Stimulated activated naive CD8-positive, alpha-beta T cell treated with anti-CD3 and anti-CD28 coated beads, Interleukin-15, Interleukin-2, amounts not matched to agents 100 ng/mL and 50 ng/mL, for 24 hours (primary cell): ENCODE results near the gene VWCE.

Experiments
- H3K27ac Mint-ChIP-seq: one replicate; pipeline ENCODE4 v1.8.0; 2021; ENCODE audit warnings: mild to moderate bottlenecking, mixed read lengths
- H3K27me3 Mint-ChIP-seq: one replicate; pipeline ENCODE4 v1.8.0; 2021; ENCODE audit warnings: mixed read lengths
- H3K36me3 Mint-ChIP-seq: one replicate; pipeline ENCODE4 v1.8.0; 2021; ENCODE audit warnings: low read depth, mixed read lengths
- H3K4me1 Mint-ChIP-seq: one replicate; pipeline ENCODE4 v1.8.0; 2021; ENCODE audit warnings: low read depth, mixed read lengths
- H3K4me3 Mint-ChIP-seq: one replicate; pipeline ENCODE4 v1.8.0; 2021; ENCODE audit warnings: mild to moderate bottlenecking, mixed read lengths
- H3K9me3 Mint-ChIP-seq: one replicate; pipeline ENCODE4 v1.8.0; 2021; ENCODE audit warnings: mixed read lengths

The VWCE gene, protein sequence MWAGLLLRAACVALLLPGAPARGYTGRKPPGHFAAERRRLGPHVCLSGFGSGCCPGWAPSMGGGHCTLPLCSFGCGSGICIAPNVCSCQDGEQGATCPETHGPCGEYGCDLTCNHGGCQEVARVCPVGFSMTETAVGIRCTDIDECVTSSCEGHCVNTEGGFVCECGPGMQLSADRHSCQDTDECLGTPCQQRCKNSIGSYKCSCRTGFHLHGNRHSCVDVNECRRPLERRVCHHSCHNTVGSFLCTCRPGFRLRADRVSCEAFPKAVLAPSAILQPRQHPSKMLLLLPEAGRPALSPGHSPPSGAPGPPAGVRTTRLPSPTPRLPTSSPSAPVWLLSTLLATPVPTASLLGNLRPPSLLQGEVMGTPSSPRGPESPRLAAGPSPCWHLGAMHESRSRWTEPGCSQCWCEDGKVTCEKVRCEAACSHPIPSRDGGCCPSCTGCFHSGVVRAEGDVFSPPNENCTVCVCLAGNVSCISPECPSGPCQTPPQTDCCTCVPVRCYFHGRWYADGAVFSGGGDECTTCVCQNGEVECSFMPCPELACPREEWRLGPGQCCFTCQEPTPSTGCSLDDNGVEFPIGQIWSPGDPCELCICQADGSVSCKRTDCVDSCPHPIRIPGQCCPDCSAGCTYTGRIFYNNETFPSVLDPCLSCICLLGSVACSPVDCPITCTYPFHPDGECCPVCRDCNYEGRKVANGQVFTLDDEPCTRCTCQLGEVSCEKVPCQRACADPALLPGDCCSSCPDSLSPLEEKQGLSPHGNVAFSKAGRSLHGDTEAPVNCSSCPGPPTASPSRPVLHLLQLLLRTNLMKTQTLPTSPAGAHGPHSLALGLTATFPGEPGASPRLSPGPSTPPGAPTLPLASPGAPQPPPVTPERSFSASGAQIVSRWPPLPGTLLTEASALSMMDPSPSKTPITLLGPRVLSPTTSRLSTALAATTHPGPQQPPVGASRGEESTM

DNA sequence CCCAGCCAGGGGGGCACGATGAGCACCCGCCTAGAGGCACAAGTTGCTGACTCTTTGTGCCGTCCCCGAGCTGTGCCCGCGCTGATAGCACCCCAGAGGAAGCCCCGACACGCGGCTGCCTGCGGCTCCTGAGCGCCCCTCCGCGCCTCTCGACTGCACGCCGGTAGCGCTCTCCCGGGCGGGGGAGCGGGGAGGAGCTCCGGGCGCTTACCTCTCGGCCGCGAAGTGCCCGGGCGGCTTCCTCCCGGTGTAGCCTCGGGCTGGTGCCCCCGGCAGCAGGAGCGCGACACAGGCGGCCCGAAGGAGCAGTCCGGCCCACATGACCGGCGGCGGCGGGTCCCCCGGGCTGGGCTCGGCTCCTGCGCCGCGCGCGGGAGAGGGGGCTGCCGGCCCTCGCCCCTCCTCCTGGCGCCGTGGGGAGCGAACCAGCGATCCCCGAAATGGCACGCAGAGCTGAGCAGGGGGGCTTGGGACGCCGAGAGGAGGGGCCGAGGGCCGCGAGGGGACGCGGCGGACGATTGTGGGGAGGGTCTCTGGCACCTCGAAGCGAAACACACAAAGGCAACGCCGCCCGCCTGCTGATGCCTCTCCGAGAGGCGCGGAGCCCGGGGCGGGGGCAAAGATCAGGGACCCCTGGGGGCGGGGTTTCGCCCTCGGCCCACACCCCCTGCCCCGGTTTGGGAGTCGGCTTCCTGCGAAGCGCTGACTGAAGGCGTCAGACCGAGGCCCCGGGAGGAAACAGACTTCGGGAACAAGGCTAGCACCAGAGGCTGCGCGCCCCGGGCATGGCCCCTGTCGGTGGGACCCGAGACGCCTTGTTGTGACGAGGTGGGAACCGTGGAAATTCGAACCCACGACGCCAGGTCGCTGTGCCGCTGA is at the start of gene VWCE:
Gene VWCE (minus strand): TSS at position 600 of the 879 bp plus-strand sequence. CDS start 279 bp downstream, at position 321.
- peaks cover 6% of the 10 kb centered on the region for H3K27me3 Mint-ChIP-seq
- H3K36me3 Mint-ChIP-seq = peaks cover 40% of the 10 kb centered on the region
- no peaks in the 10 kb centered on the region for H3K9me3 Mint-ChIP-seq
- H3K4me3 Mint-ChIP-seq = peak within 1 kb of the TSS; percentile 89
- H3K4me1 Mint-ChIP-seq = peaks cover 46% of the 10 kb centered on the region
- peak within 1 kb of the TSS; percentile 89 for H3K27ac Mint-ChIP-seq

DNA sequence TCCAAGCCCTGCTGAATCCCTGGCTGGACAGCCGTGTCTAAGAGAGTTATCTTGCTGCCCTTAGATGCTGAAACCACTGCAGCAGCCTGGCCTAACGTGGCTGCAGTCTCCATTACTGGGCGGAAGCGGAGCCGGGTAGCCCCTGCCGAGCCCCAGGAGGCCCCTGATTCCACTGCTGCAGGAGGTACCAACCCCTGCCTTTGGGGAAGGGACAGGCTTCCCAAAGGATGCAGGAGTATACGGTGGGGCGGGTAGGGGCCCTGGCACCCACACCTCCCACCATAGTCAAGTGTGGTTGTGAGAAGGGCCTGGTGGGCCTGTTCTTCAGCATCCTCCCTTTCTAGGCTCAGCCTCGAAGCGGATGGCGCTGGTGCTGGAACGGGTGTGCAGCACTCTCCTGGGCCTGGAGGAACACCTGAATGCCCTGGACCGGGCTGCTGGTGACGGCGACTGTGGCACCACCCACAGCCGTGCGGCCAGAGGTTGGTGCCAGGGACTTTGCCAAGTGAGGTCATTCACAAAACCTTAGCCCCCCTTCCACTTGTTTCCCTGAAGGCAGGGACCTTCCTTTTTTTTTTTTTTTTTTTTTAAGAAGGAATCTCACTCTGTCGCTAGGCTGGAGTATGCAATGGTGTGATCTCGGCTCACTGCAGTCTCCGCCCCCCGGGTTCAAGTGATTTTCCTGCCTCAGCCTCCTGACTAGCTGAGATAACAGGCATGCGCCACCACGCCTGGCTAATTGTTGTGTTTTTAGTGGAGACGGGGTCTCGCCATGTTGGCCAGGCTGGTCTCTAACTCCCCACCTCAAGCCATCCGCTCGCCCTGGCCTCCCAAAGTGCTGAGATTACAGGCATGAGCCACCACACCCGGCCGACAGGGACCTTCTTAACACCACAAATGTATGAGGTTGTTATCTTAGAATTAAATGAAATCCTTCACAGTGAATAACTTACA is 49.0 kb upstream of the VWCE start:
- no peaks in the 10 kb centered on the region for H3K4me1 Mint-ChIP-seq
- no peaks in the 10 kb centered on the region for H3K27me3 Mint-ChIP-seq
- no peak overlapping the region for H3K27ac Mint-ChIP-seq
- peaks cover 24% of the 10 kb centered on the region for H3K36me3 Mint-ChIP-seq
- H3K4me3 Mint-ChIP-seq = no peak overlapping the region
- H3K9me3 Mint-ChIP-seq = no peaks in the 10 kb centered on the region

DNA sequence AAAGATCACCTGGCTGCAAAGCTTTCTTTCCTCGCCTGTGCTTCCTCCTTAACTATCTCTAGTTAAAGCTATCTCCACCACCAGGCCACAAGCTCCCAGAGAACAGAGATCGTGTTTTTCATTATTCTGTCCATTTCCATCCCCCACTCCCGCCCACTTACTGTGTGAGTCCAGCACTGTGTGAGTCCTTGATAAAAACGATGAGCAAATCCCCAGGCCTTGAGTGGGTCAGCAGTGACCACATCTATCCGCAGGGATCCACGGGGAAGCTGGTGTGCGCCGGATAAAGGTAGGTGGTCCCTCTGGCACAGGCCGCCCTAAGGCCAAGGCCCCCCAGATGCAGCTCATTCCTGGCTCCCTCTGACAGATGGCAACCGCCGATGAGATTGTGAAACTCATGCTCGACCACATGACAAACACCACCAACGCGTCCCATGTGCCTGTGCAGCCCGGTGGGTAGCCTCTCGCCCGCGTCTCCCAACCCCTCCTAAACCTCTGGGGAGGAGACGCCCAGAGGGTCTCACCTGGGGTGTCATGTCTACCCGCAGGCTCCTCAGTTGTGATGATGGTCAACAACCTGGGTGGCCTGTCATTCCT is 47.2 kb upstream of the VWCE start:
- H3K27me3 Mint-ChIP-seq = no peaks in the 10 kb centered on the region
- H3K27ac Mint-ChIP-seq = no peak overlapping the region
- H3K9me3 Mint-ChIP-seq = no peaks in the 10 kb centered on the region
- H3K4me3 Mint-ChIP-seq = no peak overlapping the region
- H3K4me1 Mint-ChIP-seq = no peaks in the 10 kb centered on the region
- peaks cover 22% of the 10 kb centered on the region for H3K36me3 Mint-ChIP-seq

DNA sequence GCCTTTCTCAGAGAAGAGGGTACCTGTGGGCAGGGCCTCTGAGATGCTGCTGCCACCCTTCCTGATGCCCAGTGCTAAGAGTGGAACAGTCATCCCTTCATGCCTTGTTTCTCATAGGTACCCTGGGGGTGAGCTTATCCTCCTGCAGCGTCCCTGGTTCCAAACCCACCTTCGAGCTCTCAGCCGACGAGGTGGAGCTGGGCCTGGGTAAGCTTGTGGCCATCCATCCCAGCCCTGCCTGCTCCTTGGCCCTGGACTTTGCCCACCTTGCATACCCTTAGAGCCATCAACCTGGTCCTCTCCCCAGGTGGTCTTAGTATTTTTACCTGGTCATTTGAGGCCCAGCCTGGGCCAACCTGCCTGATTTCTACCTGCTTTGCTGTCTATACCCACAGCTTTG is 46.6 kb upstream of the VWCE start:
- no peak overlapping the region for H3K27ac Mint-ChIP-seq

DNA sequence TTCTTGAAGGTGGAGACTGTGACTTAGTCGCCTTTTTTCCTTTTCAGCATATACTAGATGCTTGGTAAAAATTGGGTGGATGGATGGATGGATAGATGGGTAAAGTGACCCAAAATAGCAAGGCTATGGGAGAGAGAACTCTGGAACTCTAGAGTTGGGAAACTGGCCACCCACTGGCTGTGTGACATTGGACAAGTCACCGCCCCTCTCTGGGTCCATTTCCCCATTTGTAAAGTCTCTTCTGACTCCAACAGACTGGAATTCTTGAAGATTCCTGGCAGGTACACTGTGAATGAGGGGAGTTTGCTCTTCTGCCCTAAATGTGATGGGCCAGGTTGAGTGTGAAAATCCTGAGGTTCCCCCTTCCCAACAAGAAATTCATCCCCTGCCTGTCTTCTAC is 45.9 kb upstream of the VWCE start:
- H3K27ac Mint-ChIP-seq = no peak overlapping the region
- no peak overlapping the region for H3K4me3 Mint-ChIP-seq
- no peaks in the 10 kb centered on the region for H3K9me3 Mint-ChIP-seq
- no peaks in the 10 kb centered on the region for H3K27me3 Mint-ChIP-seq
- H3K36me3 Mint-ChIP-seq = peaks cover 22% of the 10 kb centered on the region
- H3K4me1 Mint-ChIP-seq = peaks cover 10% of the 10 kb centered on the region

More for the DNA sequence above, 46.6 kb upstream of the VWCE start:
- no peak overlapping the region for H3K4me3 Mint-ChIP-seq
- H3K4me1 Mint-ChIP-seq = peaks cover 4% of the 10 kb centered on the region
- no peaks in the 10 kb centered on the region for H3K27me3 Mint-ChIP-seq
- no peaks in the 10 kb centered on the region for H3K9me3 Mint-ChIP-seq
- H3K36me3 Mint-ChIP-seq = peaks cover 22% of the 10 kb centered on the region

DNA sequence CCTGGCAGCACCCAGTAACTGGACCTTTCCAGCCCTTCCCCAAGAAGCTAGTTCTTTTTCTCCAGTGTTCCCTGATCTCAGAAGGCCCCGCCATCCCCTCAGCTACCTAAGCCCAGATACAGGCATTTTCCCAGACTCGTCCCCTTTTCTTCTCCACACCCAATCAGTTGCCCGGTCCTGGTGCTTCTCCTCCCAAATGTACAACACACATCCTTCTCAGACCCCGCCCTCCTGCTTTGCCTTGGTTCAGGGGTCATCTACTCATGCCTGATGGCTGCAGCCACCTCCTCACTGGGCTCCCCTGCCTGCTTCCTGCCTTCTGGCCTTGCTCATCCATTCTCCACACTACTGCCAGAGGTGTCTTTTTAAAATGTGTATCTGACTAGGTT is 44.4 kb upstream of the VWCE start:
- no peaks in the 10 kb centered on the region for H3K9me3 Mint-ChIP-seq
- peaks cover 19% of the 10 kb centered on the region for H3K36me3 Mint-ChIP-seq
- peaks cover 20% of the 10 kb centered on the region for H3K4me1 Mint-ChIP-seq
- no peaks in the 10 kb centered on the region for H3K27me3 Mint-ChIP-seq
- H3K27ac Mint-ChIP-seq = peak overlapping the region; percentile 58
- no peak overlapping the region for H3K4me3 Mint-ChIP-seq

DNA sequence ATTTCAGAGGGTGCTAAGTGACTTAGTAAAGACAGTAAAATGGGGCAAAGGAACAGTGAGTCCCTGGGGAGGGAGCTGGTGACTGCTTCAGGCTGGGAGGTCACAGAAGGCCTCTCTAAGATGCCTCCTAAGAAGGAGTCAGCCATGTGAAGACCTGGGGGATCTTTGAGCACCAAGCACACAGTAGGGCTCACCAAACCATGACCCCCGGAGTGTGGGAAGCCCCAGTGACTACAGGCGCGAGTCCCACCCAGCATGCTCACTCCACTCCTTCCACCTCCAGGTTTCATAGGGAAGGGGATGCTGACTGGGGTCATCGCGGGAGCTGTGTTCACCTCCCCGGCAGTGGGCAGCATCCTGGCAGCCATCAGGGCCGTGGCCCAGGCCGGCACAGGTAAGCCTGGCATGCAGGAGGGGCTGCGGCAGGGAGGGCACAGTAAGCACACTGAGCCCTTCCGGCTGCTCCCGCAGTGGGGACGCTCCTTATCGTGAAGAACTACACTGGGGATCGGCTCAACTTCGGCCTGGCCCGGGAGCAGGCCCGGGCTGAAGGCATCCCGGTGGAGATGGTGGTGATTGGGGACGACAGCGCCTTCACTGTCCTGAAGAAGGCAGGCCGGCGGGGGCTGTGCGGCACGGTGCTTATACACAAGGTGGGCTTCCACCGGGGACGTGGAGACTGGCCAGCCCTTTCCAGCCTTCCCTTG is 43.8 kb upstream of the VWCE start:
- no peak overlapping the region for H3K4me3 Mint-ChIP-seq
- H3K27me3 Mint-ChIP-seq = no peaks in the 10 kb centered on the region
- peaks cover 26% of the 10 kb centered on the region for H3K4me1 Mint-ChIP-seq

DNA sequence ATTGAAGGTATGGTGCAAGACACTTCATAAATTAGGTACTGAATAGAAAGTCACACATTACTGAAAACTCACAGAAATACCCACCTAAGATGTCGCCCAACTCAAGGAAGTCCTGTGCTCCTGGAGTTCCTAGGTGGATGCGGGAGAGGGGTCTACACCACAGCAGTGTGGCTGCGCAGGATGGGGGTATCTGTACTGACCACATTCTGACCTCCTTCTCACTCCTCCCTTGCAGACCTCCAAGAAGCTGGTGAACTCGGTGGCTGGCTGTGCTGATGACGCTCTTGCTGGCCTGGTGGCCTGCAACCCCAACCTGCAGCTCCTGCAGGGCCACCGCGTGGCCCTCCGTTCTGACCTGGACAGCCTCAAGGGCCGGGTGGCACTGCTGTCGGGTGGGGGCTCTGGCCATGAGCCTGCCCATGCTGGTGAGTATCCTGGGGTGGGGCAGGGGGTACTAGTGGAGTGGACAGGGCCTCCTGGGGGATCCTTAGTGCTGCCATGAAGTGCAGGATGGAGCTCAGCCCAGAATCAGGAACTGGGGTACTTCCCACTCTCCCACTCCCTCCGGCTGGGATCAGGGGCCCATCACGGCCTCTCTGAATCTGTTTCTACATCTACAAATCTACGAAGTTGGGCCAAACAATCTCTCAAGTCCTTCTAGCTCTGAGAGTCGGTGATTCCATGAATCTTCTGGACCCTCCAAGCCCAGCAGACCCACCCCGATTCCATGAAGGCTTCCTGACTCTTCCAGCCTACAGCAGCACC is 42.8 kb upstream of the VWCE start:
- Mint-ChIP-seq H3K4me1 (peaks cover 34% of the 10 kb centered on the region), H3K4me3 (no peak overlapping the region), H3K36me3 (peaks cover 17% of the 10 kb centered on the region), H3K27ac (no peak overlapping the region), H3K9me3 (no peaks in the 10 kb centered on the region), H3K27me3 (no peaks in the 10 kb centered on the region)

More for the DNA sequence above, 43.8 kb upstream of the VWCE start:
- Mint-ChIP-seq H3K27ac (no peak overlapping the region), H3K9me3 (no peaks in the 10 kb centered on the region), H3K36me3 (peaks cover 17% of the 10 kb centered on the region)

DNA sequence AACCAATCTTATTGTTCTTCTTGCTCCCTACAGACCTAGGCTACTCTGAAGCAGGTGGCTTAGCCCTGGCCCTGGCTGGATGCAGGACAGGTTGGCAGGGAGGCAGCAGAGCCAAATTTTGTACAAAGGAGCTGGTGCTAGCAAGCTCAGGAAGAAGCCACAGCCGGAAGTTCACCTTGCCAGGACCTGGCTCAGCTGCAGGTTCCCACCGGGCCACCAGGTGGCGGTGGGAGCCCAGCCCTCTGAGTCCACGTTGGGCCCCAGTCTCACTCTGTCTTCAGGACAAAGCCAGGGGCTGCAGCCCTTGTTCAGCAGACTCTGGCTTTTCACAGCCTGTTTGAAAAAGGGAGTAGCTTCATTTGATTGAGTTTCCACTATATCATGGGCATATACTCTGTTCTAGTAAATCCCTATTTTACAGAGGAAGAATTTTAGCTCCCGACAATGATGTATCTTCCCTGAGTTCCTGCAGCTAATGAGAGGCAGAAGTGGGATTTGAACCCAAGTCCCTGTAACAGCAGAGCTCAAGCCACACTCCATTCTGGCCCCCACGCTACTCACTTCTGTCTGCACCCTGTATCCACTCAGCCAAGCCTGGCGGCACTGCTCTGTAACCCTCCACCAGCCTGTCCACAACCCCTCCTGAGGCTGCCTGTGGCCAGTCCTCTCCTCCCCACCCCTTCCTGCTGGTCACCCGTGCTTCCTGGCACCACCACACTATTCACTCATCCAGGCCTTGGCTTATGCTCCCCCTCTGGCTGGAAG is 41.2 kb upstream of the VWCE start:
- Mint-ChIP-seq H3K4me1 (peaks cover 46% of the 10 kb centered on the region), H3K27me3 (no peaks in the 10 kb centered on the region), H3K36me3 (peaks cover 21% of the 10 kb centered on the region)

DNA sequence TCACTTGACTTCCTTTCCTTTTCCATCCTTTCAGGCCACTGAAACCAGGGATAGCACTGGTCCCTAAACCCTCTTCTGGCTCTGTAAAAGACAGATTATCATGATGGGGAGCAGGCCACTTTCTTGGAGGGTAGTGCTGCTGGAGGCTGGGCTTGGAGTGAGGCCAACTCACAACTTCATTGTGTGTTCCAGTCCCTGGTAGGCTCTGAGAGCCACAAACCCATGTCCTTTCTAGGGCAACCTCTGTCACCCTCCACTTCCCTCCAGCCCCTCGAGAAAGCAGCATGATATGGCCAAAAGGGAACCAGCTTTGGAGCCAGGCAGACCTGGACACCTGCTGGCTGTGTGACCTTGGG is 40.2 kb upstream of the VWCE start:
- H3K9me3 Mint-ChIP-seq = no peaks in the 10 kb centered on the region
- H3K27me3 Mint-ChIP-seq = no peaks in the 10 kb centered on the region
- peak overlapping the region; percentile 36 for H3K27ac Mint-ChIP-seq
- H3K4me3 Mint-ChIP-seq = peak overlapping the region; percentile 7
- peaks cover 30% of the 10 kb centered on the region for H3K36me3 Mint-ChIP-seq
- H3K4me1 Mint-ChIP-seq = peaks cover 54% of the 10 kb centered on the region

More for the DNA sequence above, 41.2 kb upstream of the VWCE start:
- H3K27ac Mint-ChIP-seq = peak overlapping the region; percentile 88
- no peaks in the 10 kb centered on the region for H3K9me3 Mint-ChIP-seq
- H3K4me3 Mint-ChIP-seq = no peak overlapping the region

DNA sequence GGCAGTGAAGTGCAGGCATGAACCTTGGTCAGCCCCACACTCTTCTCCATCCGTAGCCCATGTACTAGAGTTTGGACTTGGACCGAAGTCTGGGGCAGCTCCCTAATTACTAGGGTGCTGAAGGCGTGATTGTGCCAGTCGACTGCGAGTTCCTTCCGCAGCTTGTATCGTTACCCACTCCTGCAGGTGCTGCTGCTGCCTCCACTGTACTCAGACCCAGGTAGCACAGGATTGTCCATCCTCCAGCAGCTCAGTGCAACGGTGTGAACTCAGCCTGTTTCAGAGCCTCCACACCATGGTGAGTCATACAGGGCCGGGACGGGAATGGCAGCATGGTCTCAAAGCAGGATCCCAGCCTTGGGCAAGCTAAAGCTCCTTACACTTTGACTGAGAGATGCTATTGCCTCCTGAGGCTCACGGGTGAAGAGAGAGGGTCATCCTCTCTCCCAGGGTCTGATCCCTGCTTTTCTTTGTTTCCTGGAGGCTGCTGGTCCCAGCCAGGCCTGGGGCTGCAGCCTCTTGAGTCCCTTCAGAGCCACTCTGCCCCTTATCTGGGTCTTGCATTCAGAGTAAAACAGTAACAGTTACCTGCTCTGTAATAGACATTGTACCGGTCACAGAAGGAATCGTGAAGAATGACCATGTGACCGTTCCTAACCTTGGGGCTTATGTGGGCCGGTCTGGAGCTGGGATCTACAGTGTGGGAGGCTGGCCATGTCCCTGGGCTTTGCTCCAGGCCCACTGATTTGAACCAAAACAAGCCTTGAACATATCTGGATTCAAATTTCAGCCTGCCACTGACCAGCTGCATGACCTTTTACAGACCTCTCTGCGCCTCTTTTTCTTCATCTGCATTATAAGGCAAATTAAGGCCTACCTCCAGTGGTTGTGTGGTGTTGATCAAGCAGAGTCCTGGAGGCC is 39.6 kb upstream of the VWCE start:
- Mint-ChIP-seq H3K27ac (peak overlapping the region; percentile 98), H3K9me3 (no peaks in the 10 kb centered on the region), H3K27me3 (no peaks in the 10 kb centered on the region), H3K4me3 (peak overlapping the region; percentile 98), H3K36me3 (peaks cover 36% of the 10 kb centered on the region), H3K4me1 (peaks cover 61% of the 10 kb centered on the region)
